ENCODE data around the gene ZBTB12.

DNA sequence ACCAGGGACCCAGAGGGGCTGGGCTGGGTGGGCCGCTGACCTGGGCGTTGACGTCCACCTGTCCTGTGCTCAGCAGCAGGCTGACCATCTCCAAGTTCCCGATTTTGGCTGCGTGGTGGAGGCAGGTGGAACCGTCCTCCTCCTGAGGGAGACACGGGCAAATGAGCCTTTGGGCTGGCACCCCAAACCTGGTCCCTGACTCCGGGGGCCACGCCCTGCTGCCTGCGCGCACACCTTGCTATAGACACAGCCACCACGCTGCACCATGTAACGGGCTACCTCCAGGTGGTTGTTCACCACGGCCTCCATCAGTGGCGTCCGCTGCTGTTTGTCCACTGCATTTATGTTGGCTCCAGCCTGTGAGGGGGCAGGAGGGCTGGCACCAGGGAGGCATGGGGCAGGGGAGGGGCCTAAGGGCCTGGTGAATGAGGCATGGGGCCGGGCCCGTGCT is 15.3 kb downstream of the ZBTB12 start:
- TF ChIP-seq EZH2 (IDR thresholded peaks at IDR 0.05): no peak
- no peak for TF ChIP-seq POLR2AphosphoS5 (IDR thresholded peaks at IDR 0.05; ENCODE audit: borderline replicate concordance, low read depth, low read length)

All from SK-N-MC (cell line).